ENCODE data around the gene GYG1. TPM values are rescaled to one million over a fixed set of nuclear protein-coding genes. Genes with fewer than 3 reads are reported as not detected.
A peak's percentile ranks its signal among the peaks of the same experiment; 100 is the strongest.
"Not testable (repeated sequence)": the region's sequence is repeated elsewhere in the genome, so short reads cannot be mapped to it uniquely, and the experiment has no call there.

GYG1 gene
- total RNA-seq, 1 experiment from 2014 or later, result 45.3 TPM

DNA sequence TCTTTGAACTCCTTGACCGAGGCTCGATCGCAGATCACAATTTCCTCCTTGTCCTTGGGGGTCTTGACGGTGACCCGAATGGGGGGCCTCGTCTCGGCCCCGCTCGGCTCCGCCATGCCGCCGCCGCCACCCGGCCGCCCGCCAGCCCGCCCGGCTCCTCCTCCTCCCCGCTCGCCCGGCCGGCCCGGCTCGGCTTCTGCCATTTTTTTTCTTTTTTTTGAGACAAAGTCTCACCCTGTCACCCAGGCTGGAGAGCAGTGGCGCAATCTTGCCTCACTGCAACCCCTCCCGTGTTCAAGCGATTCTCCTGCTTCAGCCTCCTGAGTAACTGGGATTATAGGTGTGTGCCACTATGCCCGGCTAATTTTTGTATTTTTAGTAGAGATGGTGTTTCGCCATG is 3.8 kb upstream of the GYG1 start:
- not testable (repeated sequence) for DNase-seq (ENCODE audit: low read depth)

DNA sequence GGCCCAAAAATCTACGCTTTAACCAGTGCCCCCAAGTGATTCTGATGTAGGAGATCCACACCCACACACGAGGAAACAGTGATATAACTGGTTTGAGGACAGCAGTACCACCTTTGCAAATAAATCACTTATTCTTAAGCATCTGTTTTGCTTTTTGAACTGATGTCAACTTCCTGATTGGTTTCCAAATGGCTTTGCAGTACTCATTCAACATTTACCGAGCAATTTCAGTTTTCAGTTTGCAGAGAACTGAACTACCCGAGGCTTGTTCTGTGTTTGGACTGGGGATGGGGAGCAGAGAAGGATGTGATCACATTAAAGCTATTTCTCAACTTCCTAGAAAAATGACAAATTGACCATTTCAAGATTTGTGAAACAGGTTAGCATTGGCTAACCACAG is 1.1 kb upstream of the GYG1 start:
- DNase-seq (ENCODE audit: low read depth), result no peak

DNA sequence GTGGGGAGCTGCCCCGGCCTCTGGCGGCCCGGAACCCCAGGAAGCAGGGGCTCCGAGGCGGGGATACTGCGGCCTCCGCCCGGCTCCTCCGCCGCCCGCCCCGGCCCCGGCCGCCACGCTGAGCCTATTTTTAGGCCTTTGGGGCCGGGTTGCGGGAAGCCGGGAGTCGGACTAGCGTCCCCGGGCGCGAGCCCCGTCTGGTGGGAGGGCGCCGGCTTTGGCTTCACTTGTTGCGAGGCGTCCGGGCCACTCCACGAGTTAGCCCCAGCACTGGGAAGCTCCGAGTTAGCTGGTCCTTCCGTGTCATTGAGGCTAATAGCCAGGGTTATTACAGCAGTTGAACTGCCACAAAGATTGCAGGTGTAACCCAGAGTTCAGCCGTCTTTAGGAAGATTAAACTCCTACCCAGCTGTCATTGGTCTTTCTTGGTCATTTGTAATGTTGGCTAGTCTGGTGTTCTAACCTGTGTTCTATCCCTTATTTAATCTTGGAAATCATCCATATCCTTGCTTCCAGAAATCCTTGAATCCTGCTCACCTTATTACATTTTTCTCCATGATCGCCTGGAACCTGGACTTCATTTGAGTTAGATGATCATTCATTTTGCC is 791 bp downstream of the GYG1 start:
- DNase-seq (ENCODE audit: low read depth), result peak; percentile 49

DNA sequence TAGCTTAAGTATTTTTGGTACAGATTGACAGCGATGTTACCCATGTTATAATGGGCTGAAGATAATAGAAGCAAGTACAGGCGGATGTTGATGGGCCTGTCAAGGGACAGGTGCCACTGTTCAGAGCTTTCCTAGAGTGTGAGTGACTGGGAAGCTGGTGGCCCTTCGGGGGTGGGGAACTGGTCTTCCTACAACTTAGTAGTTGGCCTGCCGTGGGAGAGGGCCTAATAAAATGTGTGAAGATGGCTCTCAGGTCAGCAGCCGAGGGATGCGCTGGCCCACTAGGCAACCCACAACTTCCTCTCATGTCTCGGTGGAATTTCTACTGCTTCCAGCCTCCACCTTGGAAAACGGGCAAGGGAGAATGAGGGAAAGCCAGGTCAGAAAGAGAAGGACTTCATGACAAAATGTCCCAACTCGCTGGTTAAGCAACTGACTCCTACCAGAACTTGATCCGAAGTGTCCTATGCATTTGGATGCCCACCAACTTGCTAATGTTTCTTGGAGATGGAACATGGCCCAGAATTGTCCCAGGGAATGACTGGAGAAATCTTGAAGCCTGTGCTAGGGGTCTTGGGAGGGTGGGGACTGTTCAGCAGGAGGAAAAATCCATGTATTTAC is 1.4 kb downstream of the GYG1 start:
- no peak for DNase-seq (ENCODE audit: low read depth)

DNA sequence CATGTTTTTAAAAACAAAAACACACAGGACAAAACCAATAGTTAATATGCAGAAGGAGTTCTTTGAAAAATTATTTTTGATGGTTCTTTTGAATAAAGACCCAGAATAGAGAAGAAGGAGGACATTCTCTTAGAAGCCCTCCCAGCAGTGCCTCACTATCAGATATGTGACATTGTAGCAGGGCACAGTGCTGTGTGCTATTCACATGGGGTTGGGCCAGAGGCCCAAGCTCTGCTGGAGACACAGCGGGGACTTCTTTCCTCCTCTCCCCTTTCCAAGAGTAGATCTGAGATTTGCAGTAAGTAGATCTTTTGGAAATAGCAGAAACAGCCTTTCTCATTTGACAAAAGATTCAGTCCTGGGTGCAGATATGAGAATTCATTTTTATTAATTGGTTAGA is 6.3 kb downstream of the GYG1 start:
- no peak for DNase-seq (ENCODE audit: low read depth)

DNA sequence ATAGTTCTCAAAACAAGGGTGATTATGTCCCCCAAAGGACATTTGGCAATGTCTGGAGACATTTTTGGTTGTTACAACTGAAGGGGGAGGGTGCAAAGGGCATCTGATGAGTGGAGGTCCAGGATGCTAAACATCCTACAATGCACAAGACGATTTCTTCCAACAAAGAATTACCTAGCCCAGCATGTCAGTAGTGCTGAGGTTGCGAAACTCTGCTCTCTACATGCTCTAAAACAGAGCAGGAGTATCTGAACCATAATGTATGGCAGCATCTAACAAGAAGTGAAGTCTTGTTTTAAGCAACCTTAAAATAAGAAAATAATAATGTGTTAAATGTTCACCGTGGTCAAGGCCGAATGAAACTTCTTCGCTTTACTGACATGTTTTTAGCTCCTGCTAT is 7.0 kb downstream of the GYG1 start:
- DNase-seq (ENCODE audit: low read depth), result no peak

DNA sequence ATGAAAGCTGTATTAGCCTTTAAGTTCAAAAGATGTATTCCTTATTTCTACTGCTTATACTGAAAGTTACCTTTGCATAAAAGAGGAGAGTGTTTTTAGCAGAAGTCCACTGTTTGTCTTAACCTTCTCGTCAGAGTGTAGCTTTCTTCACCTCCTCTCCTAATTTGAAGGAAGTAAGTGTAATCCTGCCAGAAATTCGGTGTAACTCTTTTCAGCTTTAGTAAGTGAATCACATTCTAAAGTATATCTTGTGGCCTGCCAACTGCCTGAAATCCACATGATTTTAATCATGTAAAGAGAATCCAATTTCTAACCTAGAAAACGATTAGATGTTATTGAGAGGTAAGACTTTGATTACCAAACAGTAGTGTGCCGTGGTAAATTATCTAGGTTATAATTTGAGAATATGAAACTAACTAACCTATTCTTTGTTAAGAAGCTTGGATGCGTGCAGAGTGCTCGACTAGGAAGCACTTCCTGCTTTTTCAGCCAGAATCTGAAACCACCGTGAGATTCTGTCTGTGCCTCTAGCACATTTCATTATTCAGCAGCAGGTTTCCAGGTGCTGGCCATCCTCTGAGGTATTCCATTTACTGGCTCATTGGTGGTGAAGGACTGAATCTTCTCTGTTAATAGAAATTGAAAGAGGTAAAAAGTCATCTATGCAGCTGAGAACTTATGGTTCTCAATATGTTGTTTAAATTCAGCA is 7.5 kb downstream of the GYG1 start:
- DNase-seq (ENCODE audit: low read depth), result no peak

DNA sequence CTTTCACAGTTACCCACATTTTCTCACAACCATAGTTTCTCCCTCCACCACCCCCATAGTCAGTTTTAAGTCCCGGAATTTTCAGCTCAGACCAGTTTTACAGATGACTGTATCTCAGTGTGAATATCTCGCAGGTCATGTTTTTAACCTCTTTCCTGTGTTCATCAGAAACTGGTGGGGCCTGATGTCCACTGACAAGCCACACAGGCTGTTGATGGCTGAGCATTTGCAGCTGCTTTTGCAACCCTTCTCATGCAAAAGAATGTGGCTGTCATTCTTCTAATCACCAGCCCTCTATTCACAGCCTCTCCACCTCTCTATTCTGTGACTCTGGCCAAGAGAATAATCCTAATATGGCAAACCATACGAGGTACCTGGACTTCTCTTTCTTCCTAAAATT is 8.5 kb downstream of the GYG1 start:
- DNase-seq (ENCODE audit: low read depth), result no peak

DNA sequence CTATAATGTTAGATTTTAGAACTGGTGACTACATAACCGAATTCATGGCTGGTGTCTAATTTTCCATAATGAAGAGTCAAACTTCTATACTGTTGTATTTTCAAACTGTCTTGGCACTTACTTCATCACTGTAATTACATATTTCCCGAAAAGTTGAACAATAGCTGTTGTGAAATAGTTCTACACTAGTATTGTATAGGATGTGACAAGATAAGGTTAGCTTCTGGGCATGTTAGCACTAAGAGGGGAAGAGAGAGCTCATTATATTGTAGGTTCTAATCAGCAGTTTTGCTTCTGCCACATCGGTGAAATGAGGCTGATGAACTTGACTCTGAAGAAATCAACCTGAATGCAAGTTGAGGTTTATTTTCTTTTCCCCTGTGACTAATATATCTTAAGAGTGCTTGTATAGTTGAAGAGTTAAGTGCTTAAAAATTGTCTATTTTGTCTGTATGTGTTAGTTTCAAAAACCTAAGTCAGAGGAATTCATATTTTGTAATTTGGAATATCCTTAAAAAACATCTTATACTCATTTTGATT is 8.9 kb downstream of the GYG1 start:
- no peak for DNase-seq (ENCODE audit: low read depth)

DNA sequence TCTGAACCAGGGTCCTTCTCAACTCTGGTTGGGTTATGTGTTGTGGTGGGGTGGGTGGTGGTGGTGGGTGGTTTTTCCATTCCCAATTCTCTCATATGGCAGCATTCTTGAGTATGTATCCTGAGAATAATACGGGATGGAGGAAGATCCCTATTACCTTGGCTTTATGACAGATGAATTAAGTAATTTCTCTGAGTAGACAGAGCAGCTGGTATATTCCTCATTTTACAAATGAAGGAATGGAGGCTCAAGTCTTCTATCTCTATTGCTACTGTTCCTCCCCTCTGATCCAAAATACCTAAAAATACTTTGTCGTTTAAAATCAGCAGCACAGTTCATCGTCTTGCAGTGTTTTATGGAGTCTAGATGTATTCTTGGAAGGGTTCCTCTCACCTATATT is 10.4 kb downstream of the GYG1 start:
- DNase-seq (ENCODE audit: low read depth), result no peak

DNA sequence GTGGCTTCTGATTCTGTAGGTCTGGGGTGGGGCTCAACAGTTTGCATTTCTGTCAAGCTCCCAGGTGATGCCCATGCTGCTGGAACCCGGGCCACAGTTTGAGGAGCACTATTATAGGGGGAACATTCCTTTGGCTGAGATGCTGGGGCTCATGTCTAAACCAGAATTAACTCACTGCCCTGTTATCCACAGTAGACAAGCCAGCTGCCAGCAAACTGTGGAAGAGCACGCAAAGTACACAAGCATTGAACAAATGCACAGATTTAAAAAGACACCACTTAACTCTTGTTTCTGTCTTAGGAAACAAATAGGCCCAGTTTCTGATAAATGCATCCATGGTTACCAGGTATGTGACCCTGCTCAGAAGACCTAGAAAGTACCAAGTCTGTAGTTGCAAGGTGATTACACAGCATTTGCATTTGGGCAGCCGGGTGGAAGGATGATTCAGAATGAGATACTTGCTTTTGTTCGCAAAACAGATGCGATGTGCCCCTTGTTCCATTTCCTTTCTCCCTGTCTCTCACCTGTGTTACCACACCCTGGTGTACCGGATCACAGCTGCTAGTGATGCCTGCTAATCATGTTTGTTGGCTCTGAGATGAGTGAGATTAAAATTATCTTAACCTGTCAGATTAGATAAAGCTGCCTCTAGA is 12.4 kb downstream of the GYG1 start:
- no peak for DNase-seq (ENCODE audit: low read depth)

DNA sequence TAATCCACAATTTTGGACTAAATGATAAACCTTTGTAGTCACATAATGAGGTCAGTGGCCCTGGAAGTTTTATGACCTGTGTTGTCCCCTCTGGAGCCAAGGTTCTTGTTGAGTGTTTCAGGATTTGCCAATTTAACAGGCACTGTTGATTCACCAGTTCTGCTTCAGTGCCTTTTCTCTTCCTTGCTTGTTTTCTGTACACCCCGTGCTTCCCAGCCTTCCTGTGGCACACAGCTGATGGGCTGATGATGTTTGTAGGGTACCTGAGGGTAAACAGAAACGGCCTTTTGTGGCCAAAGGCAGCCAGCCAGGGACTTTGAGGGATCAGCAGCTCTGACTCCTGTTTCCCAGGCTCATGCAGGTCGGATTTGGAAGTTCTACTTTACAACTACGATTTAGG is 13.3 kb downstream of the GYG1 start:
- no peak for DNase-seq (ENCODE audit: low read depth)

DNA sequence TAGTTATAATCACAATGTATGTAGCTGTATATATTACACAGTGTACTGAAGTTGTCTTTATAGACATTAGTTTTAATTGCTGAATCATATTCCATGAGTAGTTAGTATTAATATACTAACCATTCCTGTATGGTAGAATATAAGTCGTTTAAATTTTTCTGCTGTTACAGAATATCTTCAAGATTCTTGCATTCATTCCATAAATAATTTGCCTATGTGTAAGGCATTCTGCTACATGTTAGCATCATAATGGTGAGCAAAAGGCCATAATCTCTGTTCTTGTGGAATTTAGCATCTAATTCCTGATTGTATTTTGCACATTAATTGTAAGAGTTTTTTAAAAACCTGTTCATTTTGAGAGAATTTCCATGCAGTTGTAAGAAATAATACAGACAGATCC is 14.1 kb downstream of the GYG1 start:
- no peak for DNase-seq (ENCODE audit: low read depth)

DNA sequence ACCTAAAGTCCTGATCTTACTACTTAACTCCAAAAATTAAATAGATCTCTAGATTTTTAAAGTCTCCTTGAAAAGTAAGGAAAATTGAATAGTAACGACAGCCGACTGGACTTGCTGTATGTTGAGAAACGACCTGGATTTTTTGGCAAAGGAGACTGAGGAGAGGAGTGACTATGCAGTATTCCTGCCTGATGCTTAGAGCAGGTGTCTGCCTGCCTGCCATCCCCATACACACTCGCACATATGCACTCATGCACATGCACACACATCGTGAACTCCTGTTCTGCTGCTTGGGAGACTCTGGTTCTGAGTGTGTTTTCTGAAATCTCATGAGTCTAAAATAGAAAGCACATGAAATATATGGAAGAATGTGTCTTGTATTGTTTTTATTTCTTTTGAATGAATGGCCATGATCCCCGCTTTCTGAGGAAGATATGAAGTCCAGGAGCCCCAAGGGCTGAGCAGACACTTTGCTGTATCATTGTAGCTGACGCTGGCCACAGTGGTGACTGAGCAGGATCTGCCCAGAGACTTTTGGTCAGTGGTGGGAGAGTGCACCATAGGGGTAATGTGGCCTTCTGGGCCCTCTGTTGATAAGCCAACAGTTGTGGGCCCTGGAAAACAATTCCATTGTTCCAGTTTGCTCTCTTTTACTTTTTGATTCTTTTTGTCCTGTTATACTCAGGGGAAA is 16.4 kb downstream of the GYG1 start:
- DNase-seq (ENCODE audit: low read depth), result no peak

DNA sequence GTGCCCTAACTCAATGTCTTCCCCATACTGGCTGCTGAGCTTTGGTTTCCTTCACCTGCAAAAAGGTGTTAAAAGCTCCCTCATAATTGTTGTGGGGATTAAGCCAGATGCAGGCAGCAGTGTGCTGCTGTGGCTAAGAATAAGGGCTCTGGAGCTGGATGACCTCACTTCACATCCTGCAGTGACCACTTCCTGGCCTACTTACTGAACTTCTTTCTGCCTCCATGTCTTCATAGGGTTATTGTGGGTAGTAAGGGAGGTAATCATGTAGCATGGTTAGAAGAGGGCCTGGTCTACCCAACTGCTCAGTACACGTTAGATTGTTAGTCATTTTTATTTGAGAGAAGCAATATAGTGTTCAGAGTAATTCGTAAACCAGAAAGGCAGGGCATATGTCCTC is 18.4 kb downstream of the GYG1 start:
- DNase-seq (ENCODE audit: low read depth), result peak; percentile 34

DNA sequence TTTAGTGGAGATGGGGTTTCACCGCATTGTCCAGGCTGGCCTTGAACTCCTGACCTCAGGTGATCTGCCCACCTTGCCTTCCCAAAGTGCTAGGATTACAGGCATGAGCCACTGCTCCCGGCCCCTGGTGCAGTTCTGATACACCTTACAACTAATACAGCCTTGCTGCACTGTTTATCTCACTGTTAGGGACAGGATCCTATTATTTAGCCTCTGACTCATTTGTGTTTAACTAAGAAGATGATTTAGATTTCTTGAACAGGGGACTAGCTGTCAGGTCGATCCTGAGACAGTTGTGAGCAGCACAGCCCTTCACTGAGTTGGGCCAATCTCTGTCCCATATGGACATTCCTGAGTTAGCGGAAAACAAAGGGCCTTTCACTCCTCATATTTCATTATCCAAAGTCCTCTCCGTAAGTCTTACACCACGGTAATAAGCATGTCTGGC is 19.2 kb downstream of the GYG1 start:
- DNase-seq (ENCODE audit: low read depth), result peak; percentile 10

DNA sequence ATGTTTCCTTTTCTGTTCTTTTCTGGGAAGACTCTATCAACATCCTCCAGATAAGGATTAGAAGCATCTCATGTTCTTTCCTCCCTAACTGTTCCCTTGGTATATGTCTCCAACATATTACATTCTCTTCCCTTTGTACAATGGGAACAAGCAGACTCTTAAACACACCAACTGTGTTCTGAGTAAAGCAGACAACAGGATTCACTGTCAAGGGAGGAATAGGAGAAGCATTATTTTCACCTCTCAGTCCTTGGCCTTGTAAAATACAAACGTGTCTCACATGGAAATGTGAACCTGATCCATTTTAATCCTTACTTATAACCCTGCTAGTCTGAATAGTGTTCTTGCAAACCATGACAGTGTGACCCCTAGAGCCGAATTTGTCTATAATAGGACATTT is 19.6 kb downstream of the GYG1 start:
- no peak for DNase-seq (ENCODE audit: low read depth)

DNA sequence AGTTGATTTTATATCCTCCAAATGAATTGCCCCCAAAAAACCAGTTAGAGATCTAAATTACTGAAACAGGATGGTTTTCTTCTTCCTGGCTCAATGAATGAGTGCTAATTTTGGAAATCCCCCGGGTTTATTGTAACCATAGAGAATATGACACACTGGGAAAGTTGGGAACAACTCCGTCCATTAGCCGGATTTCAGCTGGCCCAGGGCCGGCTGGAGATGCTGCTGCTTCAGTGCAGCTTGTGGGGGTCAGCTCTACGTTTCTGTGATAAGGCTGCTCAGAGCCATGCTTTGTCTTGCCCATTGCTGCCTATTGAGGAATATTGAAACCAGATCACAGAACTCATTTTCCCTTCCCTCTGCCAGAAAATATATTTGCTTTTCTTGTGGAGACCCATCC is 20.3 kb downstream of the GYG1 start:
- no peak for DNase-seq (ENCODE audit: low read depth)

DNA sequence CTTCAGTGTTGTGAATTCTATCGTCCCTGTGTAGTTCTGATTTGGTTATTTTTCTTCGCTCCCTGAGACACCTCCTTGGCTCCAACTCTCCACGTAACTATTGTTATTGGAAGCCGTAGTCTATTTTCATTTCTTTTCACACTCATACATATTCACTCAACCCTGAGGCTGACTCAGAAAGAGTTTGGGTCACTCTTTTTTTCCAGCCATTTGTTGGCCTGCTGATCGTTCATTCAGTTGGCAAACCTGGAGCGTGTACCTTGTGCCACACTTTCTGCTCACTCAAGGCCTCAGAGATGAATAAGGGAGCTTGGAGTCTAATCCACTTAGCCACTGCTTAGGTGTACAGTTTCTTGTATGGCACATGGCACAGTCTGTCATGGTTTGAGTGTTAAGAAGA is 22.4 kb downstream of the GYG1 start:
- DNase-seq (ENCODE audit: low read depth), result no peak

DNA sequence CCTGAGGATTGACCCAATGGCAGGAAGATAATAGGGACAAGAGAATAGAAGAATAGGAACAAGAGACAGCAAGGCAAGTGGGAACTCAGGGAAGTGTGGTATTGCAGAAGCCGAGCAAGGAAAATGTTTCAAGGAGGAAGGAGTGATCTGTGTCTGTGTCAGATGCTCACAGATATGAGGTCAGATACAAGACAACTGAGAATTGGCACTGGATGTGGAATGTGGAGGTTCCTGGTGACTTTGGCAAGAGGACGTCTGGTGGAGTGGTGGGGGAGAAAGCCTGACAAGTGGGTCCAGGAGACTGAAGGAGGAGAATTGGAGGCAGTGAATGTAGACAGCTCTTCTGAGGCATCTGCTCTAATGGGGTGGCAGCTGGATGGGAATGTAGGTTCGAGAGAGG is 24.1 kb downstream of the GYG1 start:
- DNase-seq (ENCODE audit: low read depth), result no peak

DNA sequence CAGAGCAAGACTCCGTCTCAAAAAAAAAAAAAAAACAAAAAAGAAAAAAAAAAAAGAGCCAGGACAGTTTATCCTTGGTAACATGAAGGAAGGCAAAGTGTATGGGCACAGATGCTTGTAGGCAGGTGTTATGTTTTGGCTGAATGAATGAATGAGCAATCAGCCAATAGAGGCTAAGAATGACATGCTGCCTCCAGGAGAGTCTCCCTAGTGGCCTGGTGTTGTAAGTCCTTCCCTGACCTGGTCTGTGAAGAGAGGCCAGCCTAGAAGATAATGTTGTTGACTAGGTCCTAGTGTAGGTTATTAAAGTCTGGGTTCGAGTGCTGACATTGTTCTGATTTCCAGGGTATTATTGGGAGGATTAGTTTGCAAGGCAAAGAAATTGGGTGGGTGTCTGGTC is 24.9 kb downstream of the GYG1 start:
- no peak for DNase-seq (ENCODE audit: low read depth)

Measured in RPMI7951 (cell line).